ENCODE data around the gene CSPG4. TPM values are rescaled to one million over a fixed set of nuclear protein-coding genes. Genes with fewer than 3 reads are reported as not detected.
A peak's percentile ranks its signal among the peaks of the same experiment; 100 is the strongest.

The CSPG4 gene
- total and polyA plus RNA-seq, 2 of the 4 experiments (the other 2 are of a cell fraction), result 12.4 to 28.4 TPM

- peak overlapping the region; percentile 95 for H2BK5ac ChIP-seq (ENCODE audit: low read depth, low read length, poor library complexity, severe bottlenecking)
- H3K4me3 ChIP-seq (ENCODE audit: insufficient read depth, low read depth, low read length), result peak overlapping the region; percentile 88
- dilution Hi-C loops (cut with HindIII; ENCODE audit: low sequenced_read_pairs, unreplicated experiment), result no loop called here
- H3K18ac ChIP-seq (ENCODE audit: low read depth, low read length), result peak overlapping the region; percentile 95
- H3K4ac ChIP-seq (ENCODE audit: low read depth, low read length), result peak overlapping the region; percentile 99
- 0% methylated on average over 2 of the region's 26 CpGs; no CpG with 5 or more reads in 1 of the 2 experiments for WGBS, 2 experiments (ENCODE audit: extremely low coverage in 2 of 2, insufficient read length in 1 of 2)
- H3K9me3 ChIP-seq (ENCODE audit: control insufficient read depth, insufficient read depth, low read length), result no peaks in the 10 kb centered on the region
- H2BK120ac ChIP-seq (ENCODE audit: low read depth, low read length), result peak overlapping the region; percentile 85
- in situ Hi-C loops (cut with MboI; ENCODE audit: low sequenced_read_pairs), result no loop called here
- peaks cover 26% of the 10 kb centered on the region for H3K9me1 ChIP-seq (ENCODE audit: insufficient read depth, low read length)
- H4K8ac ChIP-seq (ENCODE audit: low read depth in 2 of 2, low read length in 2 of 2), result peak overlapping the region; percentile 85 to 91
- TF ChIP-seq POLR2A (IDR thresholded peaks at IDR 0.05; ENCODE audit: low read depth, low read length) (peak; percentile 14; the same call in 1 of the 2 replicates), RFX5 (IDR thresholded peaks at IDR 0.05; ENCODE audit: low read depth, low read length) (no peak)
- ATAC-seq (ENCODE audit: low read depth) (peak; percentile 15), DNase-seq (no peak)
- no TSS peak for BruUV-seq (replicated peaks)
- peak overlapping the region; percentile 97 for H3K9ac ChIP-seq (ENCODE audit: low read depth, low read length)
- ChIA-PET CTCF (interaction anchor here (0.7 to 1.2 kb wide), 3 partner anchors 9 to 35 kb away, joined by 3 to 4 read pairs (median 4); no protein-coding TSS in a partner anchor), POLR2A (ENCODE audit: unreplicated experiment) (interaction anchor here (0.7 to 1.1 kb wide), 2 partner anchors 9 to 26 kb away, joined by 3 to 4 read pairs; no protein-coding TSS in a partner anchor)
- H2BK15ac ChIP-seq (ENCODE audit: low read depth, low read length), result peak overlapping the region; percentile 77; the same call in 1 of the 3 replicates
- peak overlapping the region; percentile 99 for H3K14ac ChIP-seq (replicated peaks; ENCODE audit: low read depth, low read length)
- peaks cover 31% of the 10 kb centered on the region for H3K4me1 ChIP-seq (ENCODE audit: control insufficient read depth, insufficient read depth, low read length)
- H3K23ac ChIP-seq (ENCODE audit: low read depth, low read length), result peak overlapping the region; percentile 99
- peak overlapping the region; percentile 92 for H3K4me2 ChIP-seq (ENCODE audit: low read depth, low read length)
- H3K79me1 ChIP-seq (ENCODE audit: low read depth in 1 of 2, low read length in 2 of 2), result peaks cover 26 to 63% of the 10 kb centered on the region in 2 experiments
- peak overlapping the region; percentile 94 for H3K27ac ChIP-seq (ENCODE audit: insufficient read depth, low read length)
- peak overlapping the region; percentile 95 for H4K91ac ChIP-seq (ENCODE audit: insufficient read depth, low read depth, low read length)
- H3K36me3 ChIP-seq (ENCODE audit: control insufficient read depth, insufficient read depth, low read length), result peaks cover 23% of the 10 kb centered on the region
- H2AK9ac ChIP-seq (replicated peaks; ENCODE audit: low read depth, low read length, poor library complexity), result peak overlapping the region; percentile 100
- H2AK5ac ChIP-seq (ENCODE audit: low read depth, low read length), result peak overlapping the region; percentile 91
- H4K20me1 ChIP-seq (ENCODE audit: insufficient read depth, low read length), result peaks cover 34% of the 10 kb centered on the region
- H3K27me3 ChIP-seq (ENCODE audit: control insufficient read depth, insufficient read depth, low read length), result no peaks in the 10 kb centered on the region
- intact Hi-C loops (cut with micrococcal nuclease), result loop anchor here (1.0 kb wide), 1 partner anchor 26 kb away; no protein-coding TSS in a partner anchor
- peak overlapping the region; percentile 79 for H4K5ac ChIP-seq (ENCODE audit: low read depth, low read length)
- H2BK20ac ChIP-seq (ENCODE audit: low read depth, low read length), result 0 out of 2 replicates have a peak overlapping the region, but pooled peaks have one; percentile 47
- peak overlapping the region; percentile 91 for H3K56ac ChIP-seq (ENCODE audit: extremely low read depth, insufficient read depth, low read length)
- H2AFZ ChIP-seq (replicated peaks; ENCODE audit: low read length, poor library complexity), result peak overlapping the region; percentile 94
Observed at GRCh38 chr15:75646944-75647364, 65.7 kb downstream of the CSPG4 start.

Measured in IMR-90 (cell line).